Endothelial cell (in vitro differentiated cells): ENCODE measurements around the gene OTC. TPM values are rescaled to one million over a fixed set of nuclear protein-coding genes. Genes with fewer than 3 reads are reported as not detected.
A peak's percentile ranks its signal among the peaks of the same experiment; 100 is the strongest.

Experiments
- DNase-seq: peaks from one replicate; pipeline ENCODE4 v3.0.0; 2021; ENCODE audit warnings: low spot score
- H3K27ac Mint-ChIP-seq: one replicate; pipeline ENCODE4 v1.8.0; 2021; ENCODE audit warnings: mixed read lengths, inconsistent platforms; ENCODE audit not compliant: unreplicated experiment
- H3K27me3 Mint-ChIP-seq: one replicate; pipeline ENCODE4 v1.8.0; 2021; ENCODE audit warnings: mild to moderate bottlenecking, moderate library complexity, mixed read lengths, inconsistent platforms; ENCODE audit not compliant: unreplicated experiment
- H3K36me3 Mint-ChIP-seq: one replicate; pipeline ENCODE4 v1.8.0; 2021; ENCODE audit warnings: mild to moderate bottlenecking, low read depth, mixed read lengths, inconsistent platforms; ENCODE audit not compliant: unreplicated experiment
- H3K4me1 Mint-ChIP-seq: one replicate; pipeline ENCODE4 v1.8.0; 2021; ENCODE audit warnings: mild to moderate bottlenecking, mixed read lengths, inconsistent platforms; ENCODE audit not compliant: unreplicated experiment
- H3K4me3 Mint-ChIP-seq: one replicate; pipeline ENCODE4 v1.8.0; 2021; ENCODE audit warnings: mild to moderate bottlenecking, mixed read lengths, inconsistent platforms; ENCODE audit not compliant: unreplicated experiment
- H3K9me3 Mint-ChIP-seq: one replicate; pipeline ENCODE4 v1.8.0; 2021; ENCODE audit warnings: mixed read lengths, inconsistent platforms; ENCODE audit not compliant: unreplicated experiment
- CTCF ChIP-seq: fragments of 200-600 bp; sonication (generic); IDR thresholded peaks from one replicate; pipeline ENCODE4 v1.5.0; 2021; ENCODE audit warnings: antibody characterized with exemption; ENCODE audit not compliant: unreplicated experiment
- total RNA-seq: library from RNA; stranded (reverse); fragmentation: NEBNext Ultra II Directional; extraction: Animal tissue kit (Norgen Biotek cat#: 25700); gene quantifications from one replicate; pipeline ENCODE4 v1.2.1, GENCODE V29; 2021; ENCODE audit not compliant: unreplicated experiment

OTC gene
- total RNA-seq, 1 donor from 2014 or later, result not detected

- H3K4me1 Mint-ChIP-seq, result peaks cover 26% of the 10 kb centered on the region
- no peak for DNase-seq
- no peaks in the 10 kb centered on the region for H3K9me3 Mint-ChIP-seq
- H3K27me3 Mint-ChIP-seq, result no peaks in the 10 kb centered on the region
- peak overlapping the region; percentile 57 for H3K27ac Mint-ChIP-seq
- H3K36me3 Mint-ChIP-seq, result no peaks in the 10 kb centered on the region
- TF ChIP-seq CTCF, result no peak
- H3K4me3 Mint-ChIP-seq, result no peak overlapping the region
Measured at GRCh38 chrX:38336538-38337240, 15.7 kb upstream of the OTC start.

GRCh38 chrX:38341442-38341841, 11.0 kb upstream of the OTC start:
- no peak overlapping the region for H3K27ac Mint-ChIP-seq
- no peak overlapping the region for H3K4me3 Mint-ChIP-seq
- H3K9me3 Mint-ChIP-seq, result no peaks in the 10 kb centered on the region

GRCh38 chrX:38342853-38343778, 9.3 kb upstream of the OTC start:
- no peak for TF ChIP-seq CTCF
- Mint-ChIP-seq H3K27ac (no peak overlapping the region), H3K4me3 (no peak overlapping the region), H3K9me3 (no peaks in the 10 kb centered on the region), H3K4me1 (peaks cover 15% of the 10 kb centered on the region), H3K27me3 (no peaks in the 10 kb centered on the region), H3K36me3 (peaks cover 2% of the 10 kb centered on the region)
- DNase-seq, result no peak

More at GRCh38 chrX:38341442-38341841, 11.0 kb upstream of the OTC start:
- H3K36me3 Mint-ChIP-seq, result no peaks in the 10 kb centered on the region
- no peaks in the 10 kb centered on the region for H3K27me3 Mint-ChIP-seq
- peaks cover 13% of the 10 kb centered on the region for H3K4me1 Mint-ChIP-seq
- TF ChIP-seq CTCF, result no peak
- DNase-seq, result no peak

- Mint-ChIP-seq H3K27ac (peak overlapping the region; percentile 88), H3K4me1 (peaks cover 16% of the 10 kb centered on the region), H3K4me3 (no peak overlapping the region), H3K9me3 (no peaks in the 10 kb centered on the region), H3K27me3 (peaks cover 2% of the 10 kb centered on the region), H3K36me3 (peaks cover 7% of the 10 kb centered on the region)
- DNase-seq, result no peak
- no peak for TF ChIP-seq CTCF
Measured at GRCh38 chrX:38346150-38346549, 6.3 kb upstream of the OTC start.
